ENCODE results near the gene G3BP2.

Gene G3BP2

GRCh38 chr4:75714011-75714410 lies 40.8 kb upstream of the G3BP2 start:
- no peak overlapping the region for H3K4me2 ChIP-seq (ENCODE audit: low read depth, low read length, poor library complexity, severe bottlenecking)
- no peaks in the 10 kb centered on the region for H3K79me2 ChIP-seq (ENCODE audit: insufficient read depth, low read length)
- H3K27ac ChIP-seq (ENCODE audit: low read depth, low read length) = no peak overlapping the region
- no peak overlapping the region for H3K4me3 ChIP-seq (ENCODE audit: insufficient read depth, low read length, poor library complexity, severe bottlenecking)
- no peaks in the 10 kb centered on the region for H3K27me3 ChIP-seq (ENCODE audit: low read length)
- H3F3A ChIP-seq (ENCODE audit: insufficient read depth) = no peaks in the 10 kb centered on the region
- no peak overlapping the region for H2AFZ ChIP-seq (ENCODE audit: low read depth, low read length, severe bottlenecking)
- no peaks in the 10 kb centered on the region for H3K9me2 ChIP-seq (replicated peaks; ENCODE audit: insufficient read depth, low read length)
- no peaks in the 10 kb centered on the region for H4K20me1 ChIP-seq (ENCODE audit: low read depth, low read length)
- H3K36me3 ChIP-seq (ENCODE audit: low read length) = no peaks in the 10 kb centered on the region
- H3K9ac ChIP-seq (ENCODE audit: low read length) = no peak overlapping the region
- TF ChIP-seq CTCF (IDR thresholded peaks at IDR 0.05; ENCODE audit: insufficient read depth, low read length, poor library complexity, severe bottlenecking) (no peak), EZH2phosphoT487 (conservative IDR thresholded peaks at IDR 0.05; ENCODE audit: low read length) (no peak)
- no peaks in the 10 kb centered on the region for H3K9me3 ChIP-seq (ENCODE audit: insufficient read depth, low read length)

- Histone ChIP-seq H3K4me2 (ENCODE audit: low read depth, low read length, poor library complexity, severe bottlenecking) (no peak overlapping the region), H2AFZ (ENCODE audit: low read depth, low read length, severe bottlenecking) (no peak overlapping the region), H3K36me3 (ENCODE audit: low read length) (no peaks in the 10 kb centered on the region), H3K9ac (ENCODE audit: low read length) (no peak overlapping the region), H4K20me1 (ENCODE audit: low read depth, low read length) (no peaks in the 10 kb centered on the region), H3F3A (ENCODE audit: insufficient read depth) (no peaks in the 10 kb centered on the region), H3K79me2 (ENCODE audit: insufficient read depth, low read length) (no peaks in the 10 kb centered on the region), H3K9me2 (replicated peaks; ENCODE audit: insufficient read depth, low read length) (no peaks in the 10 kb centered on the region), H3K27ac (ENCODE audit: low read depth, low read length) (no peak overlapping the region), H3K9me3 (ENCODE audit: insufficient read depth, low read length) (no peaks in the 10 kb centered on the region), H3K27me3 (ENCODE audit: low read length) (no peaks in the 10 kb centered on the region), H3K4me3 (ENCODE audit: insufficient read depth, low read length, poor library complexity, severe bottlenecking) (no peak overlapping the region)
- TF ChIP-seq CTCF (IDR thresholded peaks at IDR 0.05; ENCODE audit: insufficient read depth, low read length, poor library complexity, severe bottlenecking) (no peak), EZH2phosphoT487 (conservative IDR thresholded peaks at IDR 0.05; ENCODE audit: low read length) (no peak)
Observed at GRCh38 chr4:75710246-75710645, 37.0 kb upstream of the G3BP2 start.

GRCh38 chr4:75708218-75708691 lies 35.0 kb upstream of the G3BP2 start:
- Histone ChIP-seq H3K79me2 (ENCODE audit: insufficient read depth, low read length) (no peaks in the 10 kb centered on the region), H3F3A (ENCODE audit: insufficient read depth) (no peaks in the 10 kb centered on the region), H3K9ac (ENCODE audit: low read length) (no peak overlapping the region), H3K36me3 (ENCODE audit: low read length) (no peaks in the 10 kb centered on the region), H4K20me1 (ENCODE audit: low read depth, low read length) (no peaks in the 10 kb centered on the region), H3K27me3 (ENCODE audit: low read length) (no peaks in the 10 kb centered on the region), H3K4me2 (ENCODE audit: low read depth, low read length, poor library complexity, severe bottlenecking) (no peak overlapping the region), H3K27ac (ENCODE audit: low read depth, low read length) (no peak overlapping the region), H3K9me3 (ENCODE audit: insufficient read depth, low read length) (no peaks in the 10 kb centered on the region), H2AFZ (ENCODE audit: low read depth, low read length, severe bottlenecking) (no peak overlapping the region), H3K4me3 (ENCODE audit: insufficient read depth, low read length, poor library complexity, severe bottlenecking) (no peak overlapping the region), H3K9me2 (replicated peaks; ENCODE audit: insufficient read depth, low read length) (no peaks in the 10 kb centered on the region)
- no peak for TF ChIP-seq CTCF (IDR thresholded peaks at IDR 0.05; ENCODE audit: insufficient read depth, low read length, poor library complexity, severe bottlenecking)
- no peak for TF ChIP-seq EZH2phosphoT487 (conservative IDR thresholded peaks at IDR 0.05; ENCODE audit: low read length)

Data from SU-DHL-6 (cell line).